Smooth muscle cell (in vitro differentiated cells): ENCODE measurements around the gene SP100. TPM values are rescaled to one million over a fixed set of nuclear protein-coding genes. Genes with fewer than 3 reads are reported as not detected.

Source experiments
- DNase-seq: peaks from one replicate; lab custom pipeline; 2025; ENCODE audit not compliant: unreplicated experiment; lab: John Stamatoyannopoulos, UW
- H2AFZ ChIP-seq: fragments of 200-600 bp; sonication (generic); 2 replicates; pipeline ENCODE4 v1.6.0; 2016; ENCODE audit warnings: antibody characterized with exemption, low read depth, mild to moderate bottlenecking
- H3F3A ChIP-seq: fragments of 200-600 bp; sonication (generic); 2 replicates; pipeline ENCODE4 v1.6.0; 2017; ENCODE audit warnings: antibody characterized with exemption, low read depth
- H3K27ac ChIP-seq: fragments of 200-600 bp; sonication (generic); 2 replicates; pipeline ENCODE4 v1.5.1; 2016; ENCODE audit warnings: low read depth, mild to moderate bottlenecking
- H3K27me3 ChIP-seq: fragments of 200-600 bp; sonication (generic); 2 replicates; pipeline ENCODE4 v1.6.1; 2016; ENCODE audit warnings: low read depth, mild to moderate bottlenecking
- H3K36me3 ChIP-seq: fragments of 200-600 bp; sonication (generic); 2 replicates; pipeline ENCODE4 v1.5.1; 2016; ENCODE audit warnings: low read depth
- H3K4me1 ChIP-seq: fragments of 200-600 bp; sonication (generic); 2 replicates; pipeline ENCODE4 v1.5.1; 2016; ENCODE audit warnings: low read depth
- H3K4me2 ChIP-seq: fragments of 200-600 bp; sonication (generic); 2 replicates; pipeline ENCODE4 v1.6.0; 2016; ENCODE audit warnings: mild to moderate bottlenecking
- H3K4me3 ChIP-seq: fragments of 200-600 bp; sonication (generic); 2 replicates; pipeline ENCODE4 v1.5.1; 2016; ENCODE audit warnings: mild to moderate bottlenecking
- H3K79me2 ChIP-seq: fragments of 200-600 bp; sonication (generic); 2 replicates; pipeline ENCODE4 v1.6.0; 2016; ENCODE audit warnings: low read depth, mild to moderate bottlenecking
- H3K9ac ChIP-seq: fragments of 200-600 bp; sonication (generic); 2 replicates; pipeline ENCODE4 v1.6.0; 2016; ENCODE audit warnings: low read depth
- H3K9me3 ChIP-seq: fragments of 200-600 bp; sonication (generic); replicated peaks from 2 replicates; pipeline ENCODE4 v1.5.1; 2016; ENCODE audit warnings: low read depth
- H4K20me1 ChIP-seq: fragments of 200-600 bp; sonication (generic); 2 replicates; pipeline ENCODE4 v1.6.0; 2016; ENCODE audit warnings: low read depth
- CTCF ChIP-seq: fragments of 200-600 bp; sonication (generic); IDR thresholded peaks from 2 replicates; pipeline ENCODE4 v1.5.1; 2017; ENCODE audit warnings: borderline replicate concordance, mild to moderate bottlenecking, antibody characterized with exemption; ENCODE audit not compliant: insufficient read depth, poor library complexity, severe bottlenecking
- WGBS: methylation state at CpG from one replicate; pipeline ENCODE4 v1.1.7; 2016; ENCODE audit warnings: low lambda C conversion rate; 5-methylcytosine and 5-hydroxymethylcytosine counted together
- polyA plus RNA-seq: library from polyadenylated mRNA; unstranded; fragments of >200 nt; fragmentation: Nextera tagmentation; extraction: Ambion mirVana; gene quantifications from 2 replicates; pipeline ENCODE4 v1.2.1, GENCODE V29; 2016
- total RNA-seq: library from RNA; depleted of rRNA; stranded (reverse); fragments of >200 nt; gene quantifications from 2 replicates; pipeline ENCODE4 v1.2.3, GENCODE V29; 2014

Gene SP100
- total and polyA plus RNA-seq, 2 experiments from 2014 or later, result 14.7 to 15.5 TPM

- Histone ChIP-seq H3F3A (no peaks in the 10 kb centered on the region), H3K9ac (no peak overlapping the region), H2AFZ (no peak overlapping the region), H3K36me3 (no peaks in the 10 kb centered on the region), H4K20me1 (no peaks in the 10 kb centered on the region), H3K9me3 (no peaks in the 10 kb centered on the region), H3K4me2 (no peak overlapping the region), H3K4me3 (no peak overlapping the region), H3K27me3 (no peaks in the 10 kb centered on the region), H3K4me1 (no peaks in the 10 kb centered on the region), H3K27ac (no peak overlapping the region), H3K79me2 (no peaks in the 10 kb centered on the region)
- WGBS, result 80% methylated on average over 2 of the region's 2 CpGs
- no peak for DNase-seq
- no peak for TF ChIP-seq CTCF
Measured at GRCh38 chr2:230521386-230521785, 105.4 kb downstream of the SP100 start.

GRCh38 chr2:230525682-230526081, 109.7 kb downstream of the SP100 start:
- no peaks in the 10 kb centered on the region for H3K36me3 ChIP-seq

GRCh38 chr2:230537531-230537976, 121.6 kb downstream of the SP100 start:
- Histone ChIP-seq H3K36me3 (no peaks in the 10 kb centered on the region), H3F3A (no peaks in the 10 kb centered on the region), H4K20me1 (no peaks in the 10 kb centered on the region), H3K4me3 (no peak overlapping the region), H3K9me3 (no peaks in the 10 kb centered on the region), H3K4me1 (no peaks in the 10 kb centered on the region), H3K27ac (no peak overlapping the region), H2AFZ (no peak overlapping the region), H3K27me3 (no peaks in the 10 kb centered on the region), H3K4me2 (no peak overlapping the region), H3K79me2 (no peaks in the 10 kb centered on the region), H3K9ac (no peak overlapping the region)
- DNase-seq, result no peak
- TF ChIP-seq CTCF, result no peak
- WGBS, result 71% methylated on average over 4 of the region's 4 CpGs

More at GRCh38 chr2:230525682-230526081, 109.7 kb downstream of the SP100 start:
- H4K20me1 ChIP-seq, result no peaks in the 10 kb centered on the region
- no peak overlapping the region for H3K9ac ChIP-seq
- no peaks in the 10 kb centered on the region for H3K27me3 ChIP-seq
- no peak overlapping the region for H3K27ac ChIP-seq
- 92% methylated on average over 3 of the region's 3 CpGs for WGBS
- H3F3A ChIP-seq, result no peaks in the 10 kb centered on the region
- H3K4me2 ChIP-seq, result no peak overlapping the region
- H3K4me1 ChIP-seq, result no peaks in the 10 kb centered on the region
- H3K79me2 ChIP-seq, result no peaks in the 10 kb centered on the region
- no peak overlapping the region for H3K4me3 ChIP-seq
- no peak for DNase-seq
- no peak for TF ChIP-seq CTCF
- H3K9me3 ChIP-seq, result no peaks in the 10 kb centered on the region
- no peak overlapping the region for H2AFZ ChIP-seq

GRCh38 chr2:230540332-230540731, 124.3 kb downstream of the SP100 start:
- TF ChIP-seq CTCF, result no peak

More at GRCh38 chr2:230540332-230540731, 124.3 kb downstream of the SP100 start:
- no peak overlapping the region for H3K27ac ChIP-seq
- no peaks in the 10 kb centered on the region for H3K4me1 ChIP-seq
- no peak overlapping the region for H3K4me2 ChIP-seq
- H2AFZ ChIP-seq, result no peak overlapping the region
- 89% methylated on average over 1 of the region's 1 CpG for WGBS
- no peaks in the 10 kb centered on the region for H4K20me1 ChIP-seq
- no peaks in the 10 kb centered on the region for H3K36me3 ChIP-seq
- H3K9me3 ChIP-seq, result no peaks in the 10 kb centered on the region
- H3K27me3 ChIP-seq, result no peaks in the 10 kb centered on the region
- H3K4me3 ChIP-seq, result no peak overlapping the region
- no peak overlapping the region for H3K9ac ChIP-seq
- DNase-seq, result no peak
- no peaks in the 10 kb centered on the region for H3K79me2 ChIP-seq
- H3F3A ChIP-seq, result no peaks in the 10 kb centered on the region
